ENCODE results near the gene PTPRK. TPM values are rescaled to one million over a fixed set of nuclear protein-coding genes. Genes with fewer than 3 reads are reported as not detected.

The PTPRK gene
- total and polyA plus RNA-seq, 2 of the 13 experiments (the other 11 are each of a cell fraction or from before 2014, with no cell fraction given): 43.6 to 98.3 TPM

- TF ChIP-seq ZFP36 (IDR thresholded peaks at IDR 0.05; ENCODE audit: borderline replicate concordance, low read depth, low read length, partially characterized antibody): no peak
- no peak for TF ChIP-seq ASH2L (IDR thresholded peaks at IDR 0.05; ENCODE audit: insufficient read length, low read depth, low read length)
- TF ChIP-seq U2AF2 (IDR thresholded peaks at IDR 0.05; ENCODE audit: low read depth, low read length): no peak
- TF ChIP-seq IRF2 (CRISPR knock-in tag; IDR thresholded peaks at IDR 0.05): no peak
- TF ChIP-seq ZFAT (CRISPR knock-in tag; conservative IDR thresholded peaks at IDR 0.05): no peak
Observed at GRCh38 chr6:128482642-128483041, 37.8 kb downstream of the PTPRK start (continued).

GRCh38 chr6:128479991-128480390 is 40.4 kb downstream of the PTPRK start:
- no peaks in the 10 kb centered on the region for H3K27me3 ChIP-seq (ENCODE audit: control insufficient read depth in 1 of 2, insufficient read depth in 2 of 2, low read length in 2 of 2)
- FAIRE-seq: no peak
- no peak overlapping the region for H3K27ac ChIP-seq (ENCODE audit: extremely low read length, insufficient read depth, low read length)
- TF ChIP-seq ZNF615 (CRISPR knock-in tag; IDR thresholded peaks at IDR 0.05; ENCODE audit: borderline replicate concordance) (no peak), SKIL (CRISPR knock-in tag; IDR thresholded peaks at IDR 0.05; ENCODE audit: borderline replicate concordance) (no peak), SSRP1 (CRISPR knock-in tag; IDR thresholded peaks at IDR 0.05) (no peak), POLR2AphosphoS2 (IDR thresholded peaks at IDR 0.05; ENCODE audit: low read depth, low read length) (no peak), ZNF430 (CRISPR knock-in tag; IDR thresholded peaks at IDR 0.05) (no peak), NFE2L1 (CRISPR knock-in tag; IDR thresholded peaks at IDR 0.05; ENCODE audit: borderline replicate concordance) (no peak), RBM39 (IDR thresholded peaks at IDR 0.05; ENCODE audit: low read depth, low read length, poor library complexity, severe bottlenecking) (no peak)
- intact Hi-C loops (cut with micrococcal nuclease; ENCODE audit: unreplicated experiment) (no loop called here), in situ Hi-C loops (cut with HindIII; ENCODE audit: extremely low pct_ligation_motif_present, low pct_unique_long_range_greater_than_20kb) (no loop called here)
- no TSS peak for BruUV-seq (replicated peaks)
- H3K9me3 ChIP-seq (ENCODE audit: low read length): no peaks in the 10 kb centered on the region
- no peak overlapping the region for H3K9ac ChIP-seq (ENCODE audit: insufficient read depth, low read depth, low read length)
- peaks cover 92% of the 10 kb centered on the region for H3K79me2 ChIP-seq (ENCODE audit: insufficient read depth, low read length)
- H2AFZ ChIP-seq (ENCODE audit: low read length): no peak overlapping the region
- ChIA-PET POLR2A (interaction anchor here (1.1 kb wide), 1 partner anchor 28 kb away, joined by 3 read pairs; no protein-coding TSS in a partner anchor), CTCF (ENCODE audit: low intra/inter-chr PET ratio, low total read pairs) (no interaction called here)
- no peak overlapping the region for H3K4me2 ChIP-seq (ENCODE audit: low read depth, low read length)
- WGBS (ENCODE audit: low lambda C conversion rate): 96% methylated on average over 4 of the region's 4 CpGs
- ATAC-seq: no peak
- peaks cover 36% of the 10 kb centered on the region for H3K4me1 ChIP-seq (ENCODE audit: insufficient read depth, low read length)
- no peaks in the 10 kb centered on the region; a peak in 2 of 5 replicates for H3K36me3 ChIP-seq (replicated peaks in 1 of 2; ENCODE audit: control insufficient read depth in 1 of 2, insufficient read depth in 2 of 2, low read length in 2 of 2)
- DNase-seq (ENCODE audit: low spot score): no peak
- H4K20me1 ChIP-seq (ENCODE audit: insufficient read depth, low read length): no peaks in the 10 kb centered on the region
- H3K4me3 ChIP-seq (replicated peaks in 1 of 3; ENCODE audit: insufficient read depth in 1 of 3, low read depth in 2 of 3, low read length in 3 of 3): no peak overlapping the region

All from HepG2 (cell line).